Liver (tissue), 9 donors: ENCODE results near the gene SERPINA3. TPM values are rescaled to one million over a fixed set of nuclear protein-coding genes. Genes with fewer than 3 reads are reported as not detected.

Source experiments
- DNase-seq: peaks from one replicate; pipeline ENCODE4 v3.0.0-alpha.2; 2017; ENCODE audit warnings: low spot score
- H3K27ac ChIP-seq, 2 donors: one replicate each; pipeline ENCODE4 v1.7.0; 2013; ENCODE audit warnings: inconsistent platforms in 2 of 2, low read length in 2 of 2, control low read depth in 1 of 2, low read depth in 1 of 2, mild to moderate bottlenecking in 1 of 2
- H3K27me3 ChIP-seq, 4 donors: one replicate each; pipeline versions ENCODE4 v1.6.1 to v1.7.0; 2013; ENCODE audit warnings: low read length in 3 of 4, inconsistent platforms in 1 of 4, mild to moderate bottlenecking in 1 of 4, moderate library complexity in 1 of 4; ENCODE audit not compliant: control insufficient read depth in 4 of 4, insufficient read depth in 4 of 4
- H3K36me3 ChIP-seq, 4 donors: one replicate each; pipeline versions ENCODE4 v1.6.1 to v1.7.0; 2013; ENCODE audit warnings: low read length in 3 of 4, mild to moderate bottlenecking in 3 of 4, low read depth in 1 of 4, moderate library complexity in 1 of 4; ENCODE audit not compliant: control insufficient read depth in 4 of 4, insufficient read depth in 3 of 4
- H3K4me1 ChIP-seq, 4 donors: one replicate each; pipeline versions ENCODE4 v1.6.1 to v1.7.0; 2013; ENCODE audit warnings: low read length in 3 of 4, mild to moderate bottlenecking in 3 of 4, moderate library complexity in 1 of 4; ENCODE audit not compliant: control insufficient read depth in 4 of 4, insufficient read depth in 4 of 4
- H3K4me3 ChIP-seq, 3 donors: one replicate each; pipeline versions ENCODE4 v1.6.1 to v1.7.0; 2013; ENCODE audit warnings: low read length in 3 of 3, control low read depth in 1 of 3, low read depth in 1 of 3, mild to moderate bottlenecking in 1 of 3
- H3K9ac ChIP-seq, 2 donors: one replicate each; pipeline ENCODE4 v1.7.0; 2013; ENCODE audit warnings: low read length in 2 of 2, mild to moderate bottlenecking in 2 of 2, moderate library complexity in 2 of 2, control low read depth in 1 of 2, low read depth in 1 of 2
- H3K9me3 ChIP-seq, 4 donors: one replicate each; pipeline versions ENCODE4 v1.6.1 to v1.7.0; 2013; ENCODE audit warnings: low read length in 3 of 4; ENCODE audit not compliant: control insufficient read depth in 4 of 4
- ATF3 ChIP-seq: IDR thresholded peaks from 2 replicates; pipeline ENCODE4 v1.6.1; 2016; ENCODE audit warnings: antibody characterized with exemption
- CTCF ChIP-seq: fragments of 150-350 bp; IDR thresholded peaks from 2 replicates; pipeline ENCODE4 v1.5.1; 2017; ENCODE audit warnings: improper control_type of control experiment, low read depth, low read length; ENCODE audit not compliant: missing input control
- EGR1 ChIP-seq, 2 donors: IDR thresholded peaks; 2 replicates each; pipeline ENCODE4 v1.6.1; 2016 to 2018; ENCODE audit warnings: antibody characterized with exemption in 2 of 2, low read depth in 2 of 2
- FOXA1 ChIP-seq: IDR thresholded peaks from 2 replicates; pipeline ENCODE4 v1.6.1; 2016; ENCODE audit warnings: antibody characterized with exemption
- FOXA2 ChIP-seq: IDR thresholded peaks from 2 replicates; pipeline ENCODE4 v1.6.1; 2016; ENCODE audit warnings: antibody characterized with exemption
- GABPA ChIP-seq, 2 donors: IDR thresholded peaks in 1 of 2; conservative IDR thresholded peaks in 1 of 2; 2 replicates each; pipeline ENCODE4 v1.6.1; 2016; ENCODE audit warnings: antibody characterized with exemption in 2 of 2, mild to moderate bottlenecking in 1 of 2, moderate library complexity in 1 of 2
- HNF4A ChIP-seq, 2 donors: conservative IDR thresholded peaks; 2 replicates each; pipeline ENCODE4 v1.6.1; 2016; ENCODE audit warnings: antibody characterized with exemption in 2 of 2, mild to moderate bottlenecking in 2 of 2
- HNF4G ChIP-seq: IDR thresholded peaks from 2 replicates; pipeline ENCODE4 v1.6.1; 2016; ENCODE audit warnings: antibody characterized with exemption
- MAX ChIP-seq: IDR thresholded peaks from 2 replicates; pipeline ENCODE4 v1.6.1; 2016; ENCODE audit warnings: antibody characterized with exemption
- RAD21 ChIP-seq, 2 donors: IDR thresholded peaks; 2 replicates each; pipeline ENCODE4 v1.6.1; 2016; ENCODE audit warnings: antibody characterized with exemption in 2 of 2, mild to moderate bottlenecking in 2 of 2
- REST ChIP-seq: IDR thresholded peaks from 2 replicates; pipeline ENCODE4 v1.6.1; 2016; ENCODE audit warnings: antibody characterized with exemption, mild to moderate bottlenecking
- RXRA ChIP-seq, 2 donors: IDR thresholded peaks; 2 replicates each; pipeline ENCODE4 v1.6.1; 2017 to 2018; ENCODE audit warnings: antibody characterized with exemption in 2 of 2, mild to moderate bottlenecking in 1 of 2
- SP1 ChIP-seq: IDR thresholded peaks from 2 replicates; pipeline ENCODE4 v1.6.1; 2018; ENCODE audit warnings: antibody characterized with exemption, mild to moderate bottlenecking
- YY1 ChIP-seq: IDR thresholded peaks from 2 replicates; pipeline ENCODE4 v1.6.1; 2016; ENCODE audit warnings: antibody characterized with exemption, mild to moderate bottlenecking
- ZBTB33 ChIP-seq: IDR thresholded peaks from 2 replicates; pipeline ENCODE4 v1.6.1; 2016; ENCODE audit warnings: antibody characterized with exemption
- WGBS: extraction: QIAGEN DNeasy Blood & Tissue Kit; methylation state at CpG from one replicate; pipeline ENCODE4 v1.1.7; 2013; 5-methylcytosine and 5-hydroxymethylcytosine counted together
- polyA plus RNA-seq, 2 donors: library from polyadenylated mRNA; stranded (reverse) in 1 of 2; unstranded in 1 of 2; fragments of 200-250 nt in 1 of 2; fragments of >200 nt in 1 of 2; fragmentation: Nextera tagmentation in 1 of 2; extraction: Ambion mirVana in 1 of 2; gene quantifications; one replicate each; pipeline versions ENCODE4 v1.2.1 to v1.2.3, GENCODE V29; 2013 to 2015
- total RNA-seq, 2 donors: library from RNA; depleted of rRNA; stranded (reverse); fragments of >200 nt; gene quantifications; one replicate each; pipeline ENCODE4 v1.2.3, GENCODE V29; 2014
- donor health status: healthy.
- donor health status: healthy.
- donor health status: healthy.
- donor health status: healthy.
- donor health status: healthy.

Gene SERPINA3
- total and polyA plus RNA-seq, 4 donors, result 2,087 to 17,984 (median 13,009) TPM

- no peak for TF ChIP-seq GABPA (IDR thresholded peaks at IDR 0.05 in 1 of 2, conservative IDR thresholded peaks at IDR 0.05 in 1 of 2)
- no peak for TF ChIP-seq SP1
Observed at GRCh38 chr14:94631050-94631449, 18.9 kb downstream of the SERPINA3 start (continued).

GRCh38 chr14:94631536-94632304 lies 19.5 kb downstream of the SERPINA3 start:
- no peaks in the 10 kb centered on the region for H3K36me3 ChIP-seq
- no peak overlapping the region for H3K9ac ChIP-seq
- no peak for DNase-seq
- H3K27me3 ChIP-seq, result no peaks in the 10 kb centered on the region
- H3K9me3 ChIP-seq, result no peaks in the 10 kb centered on the region
- peak overlapping the region; percentile 40 to 45 for H3K27ac ChIP-seq
- peak in 1 of 2 donors; percentile 31 for TF ChIP-seq RAD21 (IDR thresholded peaks at IDR 0.05)
- no peak for TF ChIP-seq FOXA2
- no peak for TF ChIP-seq CTCF
- TF ChIP-seq GABPA (IDR thresholded peaks at IDR 0.05 in 1 of 2, conservative IDR thresholded peaks at IDR 0.05 in 1 of 2), result no peak
- peak; percentile 60 to 77 for TF ChIP-seq RXRA (IDR thresholded peaks at IDR 0.05)
- TF ChIP-seq HNF4G, result no peak
- TF ChIP-seq EGR1 (IDR thresholded peaks at IDR 0.05; ENCODE audit: low read depth in 2 of 2), result no peak
- TF ChIP-seq MAX, result no peak
- TF ChIP-seq ATF3, result no peak
- peak; percentile 30 for TF ChIP-seq FOXA1
- peak; percentile 60 for TF ChIP-seq SP1
- no peak for TF ChIP-seq REST
- no peak for TF ChIP-seq ZBTB33
- no peak for TF ChIP-seq YY1
- peak; percentile 59 to 70 for TF ChIP-seq HNF4A (conservative IDR thresholded peaks at IDR 0.05)
- 76% methylated on average over 7 of the region's 7 CpGs for WGBS
- H3K4me1 ChIP-seq, result peaks cover 18 to 76% (median 51%) of the 10 kb centered on the region in 4 donors
- H3K4me3 ChIP-seq, result no peak overlapping the region
